ENCODE measurements around the gene LYST. TPM values are rescaled to one million over a fixed set of nuclear protein-coding genes. Genes with fewer than 3 reads are reported as not detected.

LYST gene
- total RNA-seq, 1 donor from 2014 or later, result 72.4 TPM

DNA sequence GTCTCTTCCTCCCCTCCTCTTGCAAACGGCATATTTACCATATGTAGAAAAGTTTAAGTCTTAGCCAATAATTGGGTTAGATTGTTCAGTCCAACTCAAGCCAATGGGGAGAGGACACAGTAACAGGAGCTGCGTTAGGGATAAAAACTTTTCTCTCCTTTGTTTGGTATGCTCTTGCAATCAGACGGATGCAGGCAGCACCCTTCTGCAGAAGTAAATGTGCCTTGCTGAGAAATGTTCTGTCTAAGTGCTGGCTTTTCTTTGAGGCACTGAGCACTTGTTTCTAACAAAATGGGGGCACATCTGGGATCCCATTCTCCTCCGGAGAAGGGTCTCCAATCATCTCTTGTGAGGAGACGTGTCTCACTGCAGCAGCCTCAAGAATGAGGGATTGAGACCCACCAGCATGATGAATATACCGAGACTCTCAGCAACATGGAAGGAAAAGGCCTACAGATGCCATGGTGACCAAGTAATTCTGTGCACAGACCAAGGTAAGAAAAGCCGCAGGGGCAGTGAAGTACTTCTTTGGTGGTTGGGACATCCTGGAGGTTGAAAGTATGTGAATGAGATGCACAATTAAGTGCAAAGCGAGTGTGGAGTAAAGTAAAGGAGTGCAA is 196.4 kb downstream of the LYST start:
- Histone ChIP-seq H3K4me1 (no peaks in the 10 kb centered on the region), H3K9me3 (peaks cover 34% of the 10 kb centered on the region), H3K4me3 (no peak overlapping the region), H3K27ac (no peak overlapping the region), H3K36me3 (peaks cover 40% of the 10 kb centered on the region), H3K27me3 (ENCODE audit: low read depth) (no peaks in the 10 kb centered on the region)
- TF ChIP-seq, protein P1, sequence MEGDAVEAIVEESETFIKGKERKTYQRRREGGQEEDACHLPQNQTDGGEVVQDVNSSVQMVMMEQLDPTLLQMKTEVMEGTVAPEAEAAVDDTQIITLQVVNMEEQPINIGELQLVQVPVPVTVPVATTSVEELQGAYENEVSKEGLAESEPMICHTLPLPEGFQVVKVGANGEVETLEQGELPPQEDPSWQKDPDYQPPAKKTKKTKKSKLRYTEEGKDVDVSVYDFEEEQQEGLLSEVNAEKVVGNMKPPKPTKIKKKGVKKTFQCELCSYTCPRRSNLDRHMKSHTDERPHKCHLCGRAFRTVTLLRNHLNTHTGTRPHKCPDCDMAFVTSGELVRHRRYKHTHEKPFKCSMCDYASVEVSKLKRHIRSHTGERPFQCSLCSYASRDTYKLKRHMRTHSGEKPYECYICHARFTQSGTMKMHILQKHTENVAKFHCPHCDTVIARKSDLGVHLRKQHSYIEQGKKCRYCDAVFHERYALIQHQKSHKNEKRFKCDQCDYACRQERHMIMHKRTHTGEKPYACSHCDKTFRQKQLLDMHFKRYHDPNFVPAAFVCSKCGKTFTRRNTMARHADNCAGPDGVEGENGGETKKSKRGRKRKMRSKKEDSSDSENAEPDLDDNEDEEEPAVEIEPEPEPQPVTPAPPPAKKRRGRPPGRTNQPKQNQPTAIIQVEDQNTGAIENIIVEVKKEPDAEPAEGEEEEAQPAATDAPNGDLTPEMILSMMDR (IDR thresholded peaks at IDR 0.05), result no peak
- DNase-seq (no peak), ATAC-seq (no peak)
- intact Hi-C loops (cut with DNase I), result no loop called here

DNA sequence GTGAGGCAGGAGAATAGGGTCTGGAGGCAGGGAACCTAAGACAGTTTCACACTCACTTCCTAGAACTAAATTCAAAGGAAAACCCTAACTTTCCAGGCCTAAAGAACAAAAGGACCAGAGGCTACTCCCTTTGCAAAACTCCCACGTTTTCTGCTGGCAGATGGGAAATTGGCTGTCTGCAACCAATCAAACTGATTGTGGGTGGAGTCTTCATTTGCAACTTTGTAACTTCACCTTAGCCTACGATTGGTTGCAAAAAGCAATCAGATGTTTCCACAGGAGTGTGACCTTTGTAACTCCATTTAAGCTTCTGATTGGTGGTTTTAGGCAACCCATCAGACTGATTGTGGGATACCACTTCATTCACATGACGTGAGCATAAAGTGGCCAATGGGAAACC is 197.4 kb downstream of the LYST start:
- H3K36me3 ChIP-seq, result peaks cover 35% of the 10 kb centered on the region
- no peak for DNase-seq
- H3K4me3 ChIP-seq, result no peak overlapping the region
- TF ChIP-seq, protein P1 (IDR thresholded peaks at IDR 0.05), result no peak
- no peaks in the 10 kb centered on the region for H3K4me1 ChIP-seq
- no peak for ATAC-seq
- H3K27me3 ChIP-seq (ENCODE audit: low read depth), result no peaks in the 10 kb centered on the region
- H3K27ac ChIP-seq, result no peak overlapping the region
- H3K9me3 ChIP-seq, result peaks cover 31% of the 10 kb centered on the region
- intact Hi-C loops (cut with DNase I), result no loop called here

DNA sequence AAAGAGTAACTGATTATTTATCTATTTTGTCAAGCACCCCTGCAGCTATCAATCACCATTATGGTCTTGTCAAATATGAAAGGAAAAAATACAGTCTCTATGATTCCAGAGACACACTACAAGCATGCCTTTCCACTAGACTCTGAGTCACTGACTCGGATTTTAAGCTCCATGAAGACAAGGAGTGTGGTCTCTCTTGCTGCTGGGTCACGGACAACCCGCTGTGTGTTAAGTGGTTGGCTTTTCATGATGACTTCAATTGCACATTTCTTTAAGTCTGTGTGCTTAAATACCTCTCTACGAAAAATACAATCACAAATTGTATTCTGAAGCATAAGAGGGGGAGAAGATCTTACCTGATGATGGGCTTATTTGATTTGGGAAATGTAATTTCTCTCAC is 203.1 kb downstream of the LYST start:
- Histone ChIP-seq H3K4me3 (no peak overlapping the region), H3K9me3 (no peaks in the 10 kb centered on the region), H3K4me1 (no peaks in the 10 kb centered on the region), H3K27me3 (ENCODE audit: low read depth) (no peaks in the 10 kb centered on the region), H3K36me3 (peaks cover 44% of the 10 kb centered on the region), H3K27ac (no peak overlapping the region)
- intact Hi-C loops (cut with DNase I), result no loop called here
- DNase-seq (no peak), ATAC-seq (no peak)
- TF ChIP-seq, protein P1 (IDR thresholded peaks at IDR 0.05), result no peak

DNA sequence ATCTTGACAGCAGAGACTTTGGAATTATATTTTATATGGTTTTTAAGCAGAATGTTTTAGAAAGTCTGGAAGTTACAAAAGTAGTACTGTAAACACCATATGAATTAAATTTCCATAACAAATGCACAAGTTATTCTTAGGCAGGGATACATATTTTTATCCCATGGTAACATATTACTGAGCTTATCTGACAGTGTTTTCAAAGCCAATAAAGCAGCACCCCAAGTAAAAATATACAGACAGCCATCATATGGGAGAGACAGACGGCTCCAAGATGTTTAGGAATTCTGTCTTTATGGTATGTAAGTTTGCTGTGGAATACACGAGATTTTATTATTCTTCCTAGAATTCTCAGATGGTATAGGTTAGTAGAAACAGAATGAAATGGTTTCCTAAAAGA is 205.1 kb downstream of the LYST start:
- DNase-seq (no peak), ATAC-seq (no peak)
- no peaks in the 10 kb centered on the region for H3K4me1 ChIP-seq
- peaks cover 44% of the 10 kb centered on the region for H3K36me3 ChIP-seq
- no peaks in the 10 kb centered on the region for H3K27me3 ChIP-seq (ENCODE audit: low read depth)
- H3K4me3 ChIP-seq, result no peak overlapping the region
- intact Hi-C loops (cut with DNase I), result no loop called here
- TF ChIP-seq, protein P1 (IDR thresholded peaks at IDR 0.05), result no peak
- no peaks in the 10 kb centered on the region for H3K9me3 ChIP-seq
- H3K27ac ChIP-seq, result no peak overlapping the region

DNA sequence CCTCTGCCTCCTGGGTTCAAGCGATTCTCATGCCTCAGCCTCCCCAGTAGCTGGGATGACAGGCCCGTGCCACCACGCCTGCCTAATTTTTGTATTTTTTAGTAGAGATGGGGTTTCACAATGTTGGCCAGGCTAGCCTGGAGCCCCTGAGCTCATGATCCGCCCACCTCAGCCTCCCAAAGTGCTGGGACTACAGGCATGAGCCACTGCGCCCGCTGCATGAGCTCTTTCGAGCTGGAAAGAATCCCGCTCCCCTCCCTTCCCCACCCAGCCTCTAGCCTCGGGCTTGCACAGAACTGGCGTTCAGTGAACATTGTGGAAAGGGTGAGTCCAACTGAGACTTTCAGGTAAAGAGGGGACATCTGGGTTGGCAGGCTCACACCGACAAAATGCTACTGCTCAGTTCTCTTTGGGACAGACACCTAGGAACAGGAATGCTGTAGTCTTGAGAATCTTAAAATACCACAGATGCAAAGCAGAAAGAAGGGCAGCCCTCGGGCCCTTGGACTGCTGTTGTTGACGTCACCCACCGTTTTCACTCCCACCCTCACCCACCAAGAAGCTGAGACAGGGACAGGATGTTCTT is 207.4 kb downstream of the LYST start:
- no peaks in the 10 kb centered on the region for H3K9me3 ChIP-seq
- TF ChIP-seq, protein P1 (IDR thresholded peaks at IDR 0.05), result no peak
- no peaks in the 10 kb centered on the region for H3K27me3 ChIP-seq (ENCODE audit: low read depth)
- ATAC-seq (no peak), DNase-seq (no peak)
- no peaks in the 10 kb centered on the region for H3K4me1 ChIP-seq
- peaks cover 39% of the 10 kb centered on the region for H3K36me3 ChIP-seq
- no peak overlapping the region for H3K4me3 ChIP-seq
- intact Hi-C loops (cut with DNase I), result no loop called here
- H3K27ac ChIP-seq, result no peak overlapping the region
